ENCODE data around the gene CALU.

The CALU gene

GRCh38 chr7:128739048-128739962 is at the start of gene CALU:
CALU (plus strand) TSS chr7:128739359; CDS start chr7:128748584, 9,225 bp downstream.
- DNase-seq: peak; percentile 96

DNA sequence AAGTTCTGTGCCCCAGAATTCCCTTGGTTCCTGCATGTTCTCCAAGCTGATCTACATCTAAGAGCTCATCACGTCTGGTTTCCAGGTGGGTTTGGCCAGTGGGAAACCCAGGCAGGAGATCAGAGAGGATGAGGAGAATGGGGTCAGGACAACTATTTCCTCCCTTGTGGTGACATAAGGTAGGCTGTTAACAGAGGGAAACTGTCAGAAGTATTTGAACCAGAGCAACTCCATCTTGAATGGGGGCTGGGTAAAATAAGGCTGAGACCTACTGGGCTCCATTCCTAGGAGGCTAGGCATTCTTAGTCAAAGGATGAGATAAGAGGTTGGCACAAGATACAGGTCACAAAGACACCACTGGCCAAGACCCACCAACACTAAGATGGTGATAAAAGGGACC is 47.9 kb upstream of the CALU start:
- no peak for DNase-seq

DNA sequence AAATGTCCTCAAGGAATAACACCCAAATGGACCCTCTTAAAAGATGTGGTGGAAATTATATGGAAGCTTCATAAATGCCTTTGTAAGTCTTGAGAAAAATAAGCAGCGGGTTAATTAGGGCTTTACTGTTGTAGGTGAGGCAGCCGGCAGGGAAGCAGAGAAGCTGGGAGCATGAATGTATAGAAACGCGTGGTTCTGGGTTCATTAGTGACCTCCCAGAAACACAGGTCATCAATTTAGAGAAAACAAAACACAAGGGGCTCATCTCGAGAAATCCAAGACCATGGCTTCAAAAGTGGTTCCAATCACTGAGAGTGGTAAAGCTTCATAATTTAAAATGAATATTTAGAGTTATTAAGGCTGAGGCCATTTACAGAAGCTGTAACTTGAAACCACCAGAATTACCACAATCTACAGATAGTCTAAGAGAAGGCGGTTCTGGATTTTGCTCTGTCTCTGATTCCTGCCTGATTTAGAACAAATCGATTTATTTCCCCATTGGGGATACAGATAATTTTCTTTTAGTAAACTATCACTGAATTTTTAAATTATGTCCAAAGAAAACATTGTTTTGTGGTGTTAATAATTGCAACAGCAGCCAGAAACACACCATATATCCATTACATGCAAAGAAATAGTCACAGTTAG is 46.4 kb upstream of the CALU start:
- DNase-seq: no peak

GRCh38 chr7:128693373-128694015 is 45.7 kb upstream of the CALU start:
- no peak for DNase-seq

DNA sequence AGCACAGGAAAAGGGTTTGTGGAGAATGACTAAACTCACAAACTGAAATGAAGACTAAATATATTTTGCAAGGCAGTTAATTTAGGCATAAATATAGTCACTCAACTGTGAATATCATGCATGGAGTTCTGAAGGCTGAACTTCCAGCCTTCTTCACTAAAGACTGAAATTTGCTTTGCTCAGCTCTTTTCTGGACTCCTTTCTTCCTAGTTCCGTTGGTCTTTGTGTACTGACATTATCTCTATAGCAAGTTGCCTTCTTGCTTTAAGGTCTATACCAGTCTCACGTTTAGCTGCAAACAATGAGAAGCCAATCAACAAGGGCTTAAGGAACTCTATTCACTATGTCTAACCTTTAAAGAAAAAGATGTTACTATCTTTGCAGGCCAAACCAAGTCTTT is 44.4 kb upstream of the CALU start:
- DNase-seq: no peak

DNA sequence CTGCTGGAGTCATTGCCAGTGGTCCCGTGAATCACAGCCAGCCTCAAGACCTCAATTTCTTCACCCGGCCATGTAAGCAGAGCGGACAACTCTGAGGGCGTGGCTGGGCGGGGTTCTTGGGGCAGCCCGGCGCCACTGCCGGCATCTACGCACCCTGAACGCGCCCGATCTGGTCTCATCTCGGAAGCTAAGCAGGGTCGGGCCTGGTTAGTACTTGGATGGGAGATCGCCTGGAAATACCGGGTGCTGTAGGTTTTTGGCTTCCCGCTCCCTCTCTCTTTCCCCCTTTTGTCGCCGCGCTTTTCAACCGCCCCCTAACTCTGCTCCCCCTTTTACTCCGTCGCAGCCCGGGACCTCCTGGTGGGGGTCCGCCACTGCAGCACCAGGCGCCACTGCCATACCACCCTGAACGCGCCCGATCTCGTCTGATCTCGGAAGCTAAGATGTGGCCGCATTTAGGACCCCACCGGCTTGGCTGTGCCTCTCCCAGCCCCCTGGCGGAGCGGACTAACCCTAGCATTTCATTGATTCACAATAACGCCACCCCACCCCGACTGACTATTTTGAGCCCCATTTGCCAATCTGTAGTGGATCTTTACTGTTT is 41.8 kb upstream of the CALU start:
- DNase-seq: peak; percentile 82

DNA sequence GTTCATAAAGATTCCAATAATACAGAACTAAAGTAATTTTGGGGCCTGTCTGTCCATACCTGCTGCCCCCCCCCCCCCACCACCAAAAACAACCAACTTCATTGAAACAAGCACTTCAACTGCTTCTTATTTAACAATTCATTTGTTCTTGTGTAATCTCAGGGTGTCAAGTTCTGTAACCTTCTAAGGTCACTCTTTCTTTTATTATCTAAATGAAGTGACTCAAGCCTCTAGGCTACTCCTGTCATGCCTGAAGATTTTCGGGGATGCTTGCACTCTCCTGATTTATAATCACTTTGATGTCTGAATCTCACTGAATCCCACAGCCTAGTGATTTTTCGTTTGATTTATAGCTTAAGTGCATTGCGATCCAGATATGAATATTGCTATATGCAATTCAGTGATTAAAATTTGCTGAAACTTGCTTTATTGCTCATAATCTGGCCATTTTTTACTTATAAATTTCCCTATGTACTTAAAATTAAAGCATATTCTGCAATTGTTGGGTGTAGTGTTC is 39.9 kb upstream of the CALU start:
- DNase-seq: no peak

DNA sequence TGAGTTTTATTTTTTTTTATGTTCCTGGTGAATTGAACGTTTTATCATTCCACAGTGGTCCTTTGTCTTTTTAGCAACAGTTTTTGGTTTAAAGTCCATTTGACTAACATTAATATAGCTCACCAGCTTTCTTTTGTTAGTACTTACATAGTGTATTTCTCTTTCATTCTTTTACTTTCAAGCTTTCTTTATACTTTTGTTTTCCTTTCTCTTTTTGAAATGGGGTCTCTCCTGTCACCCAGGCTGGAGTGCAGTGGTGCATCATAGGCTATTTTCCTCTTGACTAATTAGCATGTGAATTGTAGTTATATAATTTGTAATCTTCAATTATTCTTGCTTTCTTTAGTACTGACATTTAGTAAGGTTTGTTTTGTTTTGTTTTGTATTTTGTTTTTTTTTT is 39.3 kb upstream of the CALU start:
- DNase-seq: no peak

GRCh38 chr7:128701062-128701785 is 37.9 kb upstream of the CALU start:
- DNase-seq: no peak

- no peak for DNase-seq
Observed at GRCh38 chr7:128703609-128704241, 35.4 kb upstream of the CALU start.

DNA sequence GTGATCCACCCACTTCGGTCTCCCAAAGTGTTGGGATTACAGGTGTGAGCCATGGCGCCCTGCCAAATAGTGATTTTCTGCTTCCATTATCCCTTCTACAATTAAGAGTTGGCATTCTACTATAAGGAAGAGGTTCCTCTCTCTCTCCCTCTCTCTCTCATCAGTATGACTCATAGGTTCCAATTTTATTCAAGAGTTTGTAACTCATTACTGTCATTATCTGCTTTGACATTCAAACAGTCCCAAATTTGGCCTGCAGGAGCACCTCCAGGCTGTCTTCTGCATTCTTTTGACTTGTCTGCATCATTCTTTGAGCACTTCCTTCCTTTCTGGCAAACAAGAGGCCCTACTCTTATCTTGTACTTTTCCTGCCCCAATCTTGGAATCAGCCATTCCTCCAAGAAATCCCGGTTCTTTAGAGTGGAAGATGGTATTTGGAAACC is 33.2 kb upstream of the CALU start:
- DNase-seq: no peak

DNA sequence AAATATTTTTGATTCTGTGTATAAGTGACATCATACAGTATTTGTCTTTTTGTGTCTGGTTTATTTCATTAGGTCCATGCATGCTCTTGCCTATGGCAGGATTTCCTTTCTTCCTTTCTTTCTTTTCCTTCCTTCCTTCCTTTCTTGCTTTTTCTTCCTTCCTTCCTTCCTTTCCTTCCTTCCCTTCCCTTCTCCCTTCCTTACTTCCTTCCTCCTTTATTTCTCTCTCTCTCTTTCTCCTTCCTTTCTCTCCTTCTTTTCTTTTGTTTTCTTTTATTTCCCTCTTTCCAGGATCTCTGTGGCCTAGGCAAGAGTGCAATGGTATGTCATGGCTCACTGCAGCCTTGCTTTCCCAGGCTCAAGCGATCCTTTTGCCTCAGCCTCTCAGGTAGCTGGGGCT is 31.4 kb upstream of the CALU start:
- DNase-seq: no peak

- no peak for DNase-seq
Observed at GRCh38 chr7:128708235-128708634, 30.9 kb upstream of the CALU start.

GRCh38 chr7:128708824-128709223 is 30.3 kb upstream of the CALU start:
- DNase-seq: no peak

GRCh38 chr7:128710481-128710880 is 28.7 kb upstream of the CALU start:
- DNase-seq: no peak

DNA sequence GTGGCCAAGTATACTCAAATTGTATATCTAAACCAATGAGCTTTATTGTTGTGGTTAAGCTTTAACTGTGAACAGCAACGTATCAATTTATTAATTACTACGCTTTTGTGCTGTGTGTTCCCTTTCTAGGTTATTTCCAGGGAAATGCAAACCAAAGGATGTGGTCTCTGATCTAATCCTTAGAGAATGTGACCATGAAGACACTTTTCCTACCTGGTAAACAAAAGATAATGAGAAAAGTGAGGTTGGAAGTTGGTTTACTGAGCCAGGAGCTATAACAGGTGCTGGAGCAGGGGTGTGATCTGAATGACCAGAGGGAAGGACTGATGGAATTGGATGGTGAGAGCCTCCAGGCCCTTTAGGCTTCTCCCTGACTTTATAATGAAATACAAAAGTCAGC is 25.4 kb upstream of the CALU start:
- no peak for DNase-seq

GRCh38 chr7:128714701-128715495 is 24.3 kb upstream of the CALU start:
- DNase-seq: no peak

DNA sequence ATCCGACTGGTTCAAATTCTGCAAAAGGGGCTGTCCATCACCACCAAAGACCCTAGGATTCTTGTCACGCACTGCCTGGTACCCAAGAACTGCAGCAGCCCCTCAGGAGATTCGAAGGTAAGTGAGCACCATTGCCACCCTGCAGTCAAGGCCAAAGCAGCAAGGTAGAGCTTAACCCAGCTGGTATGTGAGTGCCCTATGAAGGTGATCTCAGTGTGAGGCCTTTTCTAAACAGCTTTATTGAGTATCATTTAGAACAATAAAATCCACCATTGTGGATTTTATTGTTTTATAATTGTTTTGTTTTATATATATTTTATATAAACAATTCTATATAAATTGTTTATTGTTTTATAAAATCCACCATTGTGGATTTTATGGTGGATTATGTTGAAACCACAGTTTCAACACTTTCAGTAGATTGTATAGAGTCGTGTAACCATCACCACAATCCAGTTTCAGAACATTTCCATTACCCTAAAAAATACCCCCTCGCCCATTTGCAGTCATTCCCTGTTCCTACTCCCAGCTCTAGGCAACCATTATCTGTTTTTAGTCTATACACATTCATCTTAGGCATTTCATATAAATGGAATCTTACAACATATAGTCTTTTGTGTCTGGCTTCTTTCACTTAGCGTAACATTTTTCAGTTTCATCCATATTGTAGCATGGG is 20.1 kb upstream of the CALU start:
- DNase-seq: no peak

- DNase-seq: no peak
Observed at GRCh38 chr7:128721376-128721775, 17.8 kb upstream of the CALU start.

DNA sequence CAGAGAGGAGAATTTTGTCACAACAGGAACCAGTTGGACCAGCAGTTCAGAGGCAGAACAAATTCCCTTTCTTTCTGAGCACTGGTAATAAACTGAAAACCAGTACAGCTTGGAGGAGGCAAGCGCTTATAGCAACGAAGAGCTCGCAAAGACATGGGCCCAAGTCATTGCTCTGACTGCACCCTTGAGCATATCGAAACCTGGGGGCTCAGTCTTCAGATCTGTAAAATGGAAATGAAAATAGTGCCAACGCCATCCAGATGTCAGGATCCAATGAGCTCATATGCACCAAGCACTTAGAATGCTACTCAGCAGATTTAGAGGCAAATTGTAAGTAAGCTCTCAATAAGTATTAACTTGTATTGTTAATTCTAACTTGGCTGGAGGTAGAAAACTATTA is 14.4 kb upstream of the CALU start:
- no peak for DNase-seq
